ENCODE data around the gene BANP. TPM values are rescaled to one million over a fixed set of nuclear protein-coding genes. Genes with fewer than 3 reads are reported as not detected.

BANP gene
- total and polyA plus RNA-seq, 2 of the 8 experiments (the other 6 are each of a cell fraction or from before 2014, with no cell fraction given), result 25.8 to 39.8 TPM

DNA sequence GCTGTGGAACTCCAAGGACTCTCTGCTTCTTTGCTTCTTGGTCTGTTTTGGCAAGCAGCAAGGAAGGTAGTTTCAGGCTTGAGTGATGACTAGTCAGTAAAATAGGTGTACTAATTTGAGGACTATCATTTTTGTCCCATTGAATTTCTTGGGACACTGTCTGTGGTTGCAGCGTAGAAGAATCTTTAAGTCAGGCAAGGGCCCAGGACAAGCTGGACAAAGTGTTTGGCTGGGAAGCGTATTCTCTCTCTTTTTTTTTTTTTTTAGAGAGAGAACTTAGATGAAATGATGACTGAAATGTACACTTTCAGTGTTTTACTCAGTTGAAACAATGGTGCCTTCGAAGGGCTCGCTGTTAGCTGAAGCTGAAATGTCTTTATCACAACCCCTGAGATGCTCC, 105.0 kb downstream of the BANP start:
- no peaks in the 10 kb centered on the region for H4K20me1 ChIP-seq (replicated peaks in 1 of 2; ENCODE audit: control insufficient read depth in 1 of 2, insufficient read depth in 2 of 2, low read length in 2 of 2)
- no peak overlapping the region for H3K9ac ChIP-seq (replicated peaks in 1 of 4; ENCODE audit: extremely low read depth in 1 of 4, low read depth in 3 of 4, low read length in 3 of 4)
- no peak overlapping the region for H2BK5ac ChIP-seq (ENCODE audit: low read depth, low read length)
- H3K23me2 ChIP-seq (ENCODE audit: low read depth, low read length), result peaks cover 16% of the 10 kb centered on the region; the same call in 1 of the 2 replicates
- no peak overlapping the region for H2BK120ac ChIP-seq (replicated peaks; ENCODE audit: low read depth, low read length)
- no peak overlapping the region for H2BK20ac ChIP-seq (ENCODE audit: low read length)
- no peak overlapping the region for H2AFZ ChIP-seq (ENCODE audit: low read length)
- H3K27me3 ChIP-seq (replicated peaks in 1 of 4; ENCODE audit: control insufficient read depth in 3 of 4, extremely low read depth in 1 of 4, insufficient read depth in 3 of 4, low read length in 3 of 4), result no peaks in the 10 kb centered on the region
- WGBS, 2 experiments (ENCODE audit: extremely low coverage in 1 of 2, insufficient coverage in 1 of 2, insufficient read length in 1 of 2, insufficient replicate concordance in 2 of 2, low coverage in 1 of 2, low lambda C conversion rate in 2 of 2, missing lambda C conversion rate in 1 of 2), result 59% methylated on average over 3 of the region's 4 CpGs; no CpG with 5 or more reads in 1 of the 2 experiments
- CTCF ChIA-PET (ENCODE audit: partially characterized antibody), result interaction anchor here (0.5 to 1.2 kb wide), 4 partner anchors 24 to 304 kb away, joined by 3 read pairs; no protein-coding TSS in a partner anchor
- H4K91ac ChIP-seq (replicated peaks; ENCODE audit: insufficient read length, low read length), result no peak overlapping the region
- no peak overlapping the region for H4K8ac ChIP-seq (ENCODE audit: extremely low read depth, insufficient read depth, low read length)
- FAIRE-seq, result no peak
- H3K79me1 ChIP-seq (ENCODE audit: low read depth, low read length), result no peaks in the 10 kb centered on the region
- no peak overlapping the region for H3K14ac ChIP-seq (ENCODE audit: insufficient read length)
- no peak overlapping the region for H3K18ac ChIP-seq (ENCODE audit: extremely low read depth, low read length)
- no peak overlapping the region for H4K5ac ChIP-seq (ENCODE audit: insufficient read length, low read depth, low read length)
- H3K4me1 ChIP-seq (replicated peaks in 1 of 4; ENCODE audit: control insufficient read depth in 3 of 4, insufficient read depth in 4 of 4, low read length in 3 of 4), result no peaks in the 10 kb centered on the region; a peak in 1 of 7 replicates
- H3K23ac ChIP-seq (ENCODE audit: insufficient read length), result no peak overlapping the region
- DNase-seq (ENCODE audit: low read depth in 1 of 2, low spot score in 2 of 2), result no peak
- POLR2A ChIA-PET (ENCODE audit: partially characterized antibody), result no interaction called here
- no peak overlapping the region for H3K4me2 ChIP-seq (ENCODE audit: insufficient read depth in 1 of 2, low read depth in 2 of 2, low read length in 2 of 2)
- TF ChIP-seq SIX5 (IDR thresholded peaks at IDR 0.05; ENCODE audit: low read depth, low read length) (no peak), CTBP2 (IDR thresholded peaks at IDR 0.05; ENCODE audit: borderline replicate concordance, insufficient read depth, insufficient read length, low read length) (no peak), EGR1 (IDR thresholded peaks at IDR 0.05; ENCODE audit: borderline replicate concordance, low read depth, low read length) (no peak), SUZ12 (IDR thresholded peaks at IDR 0.05; ENCODE audit: low read length) (no peak), POLR2A (IDR thresholded peaks at IDR 0.05; ENCODE audit: control extremely low read depth in 1 of 2, low read depth in 2 of 2, low read length in 2 of 2) (no peak), PHF8 (conservative IDR thresholded peaks at IDR 0.05; ENCODE audit: low read depth, low read length) (no peak)
- H2BK15ac ChIP-seq (ENCODE audit: low read length), result no peak overlapping the region
- no peak overlapping the region for H3K4ac ChIP-seq (replicated peaks; ENCODE audit: insufficient read length, low read depth, low read length)
- no peaks in the 10 kb centered on the region for H3K79me2 ChIP-seq (ENCODE audit: control insufficient read depth in 1 of 2, insufficient read depth in 2 of 2, low read length in 2 of 2)
- no peak overlapping the region for H3K4me3 ChIP-seq (ENCODE audit: extremely low read depth in 1 of 4, insufficient read depth in 2 of 4, low read depth in 3 of 4, low read length in 4 of 4)
- no peak overlapping the region for H2BK12ac ChIP-seq (ENCODE audit: low read depth, low read length)
- H3K27ac ChIP-seq (ENCODE audit: low read depth, low read length), result no peak overlapping the region
- H3K9me3 ChIP-seq (ENCODE audit: insufficient read depth in 2 of 2, low read depth in 1 of 2, low read length in 1 of 2), result no peaks in the 10 kb centered on the region
- H3K36me3 ChIP-seq (ENCODE audit: control insufficient read depth in 2 of 4, insufficient read depth in 4 of 4, low read length in 3 of 4), result peaks cover 0 to 11% (median 3%) of the 10 kb centered on the region in 4 experiments; a peak in 2 of 8 replicates
- no peak overlapping the region for H2AK5ac ChIP-seq (ENCODE audit: low read depth, low read length)
- no peak overlapping the region for H3K56ac ChIP-seq (replicated peaks; ENCODE audit: insufficient read length, low read depth, low read length)
